Hindlimb muscle (tissue), 1 donor: Measurements from ENCODE around the gene SPATS2L. TPM values are rescaled to one million over a fixed set of nuclear protein-coding genes. Genes with fewer than 3 reads are reported as not detected.

ENCODE experiments used
- DNase-seq: peaks from one replicate; pipeline ENCODE4 v3.0.0-alpha.2; 2013
- polyA plus RNA-seq: library from polyadenylated mRNA; unstranded; fragments of 120-200 nt; gene quantifications from one replicate; pipeline ENCODE4 v1.2.1, GENCODE V29; 2013; ENCODE audit not compliant: insufficient read length

The SPATS2L gene
- polyA plus RNA-seq, 1 donor: 219 TPM

GRCh38 chr2:200523158-200523557 lies 216.7 kb downstream of the SPATS2L start:
- DNase-seq: no peak

GRCh38 chr2:200523604-200524003 lies 217.1 kb downstream of the SPATS2L start:
- no peak for DNase-seq

- DNase-seq: no peak
Observed at GRCh38 chr2:200525066-200525465, 218.6 kb downstream of the SPATS2L start.

- DNase-seq: no peak
Observed at GRCh38 chr2:200525551-200525881, 219.0 kb downstream of the SPATS2L start.

GRCh38 chr2:200525882-200526651 lies 219.6 kb downstream of the SPATS2L start, which contains the start of gene SGO2:
SGO2 (plus strand) TSS chr2:200526207; CDS start chr2:200532976, 6,769 bp downstream.
- peak; percentile 95 for DNase-seq

DNA sequence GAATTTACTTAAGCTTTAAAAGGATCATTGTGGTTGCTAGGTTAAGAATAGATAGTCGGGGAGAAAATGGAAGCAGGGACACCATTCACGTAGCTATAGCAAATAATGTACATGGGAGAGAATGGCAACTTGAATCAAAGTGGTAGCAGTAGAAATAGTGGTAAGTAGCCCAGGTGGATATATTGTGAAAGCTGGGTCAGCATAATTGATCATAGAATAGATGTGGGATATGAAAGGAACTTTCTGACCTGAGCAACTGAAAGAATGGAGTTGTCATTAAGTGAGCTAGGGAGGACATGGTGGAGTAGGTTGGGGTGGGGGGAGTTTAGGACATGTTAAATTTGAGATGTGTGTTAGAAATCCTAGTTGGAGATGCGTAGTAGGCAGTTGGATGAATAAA lies 221.7 kb downstream of the SPATS2L start:
- no peak for DNase-seq

Other genes starting within 250 kb of the SPATS2L start
- gene KCTD18, start 203.4 kb downstream of the SPATS2L start, polyA plus RNA-seq: 13.2 TPM
- 5.9 TPM for gene SGO2, start 219.5 kb downstream of the SPATS2L start, polyA plus RNA-seq